GM23338 (cell line): ENCODE results near the gene EGFR. TPM values are rescaled to one million over a fixed set of nuclear protein-coding genes. Genes with fewer than 3 reads are reported as not detected.

Source experiments
- ATAC-seq: fragments of 200-7000 bp; cut with Tn5 transposase; 3 replicates; pipeline ENCODE4 v1.9.1; 2020
- DNase-seq: peaks from one replicate; pipeline ENCODE4 v3.0.0-alpha.2; 2015; ENCODE audit warnings: low spot score
- H2AFZ ChIP-seq: fragments of 200-600 bp; sonication (generic); 2 replicates; pipeline ENCODE4 v1.8.0; 2016; ENCODE audit warnings: antibody characterized with exemption, mild to moderate bottlenecking, moderate library complexity
- H3F3A ChIP-seq: fragments of 200-600 bp; sonication (generic); replicated peaks from 2 replicates; pipeline ENCODE4 v1.8.0; 2017; ENCODE audit warnings: antibody characterized with exemption, mixed run types, low read depth
- H3K27ac ChIP-seq: fragments of 200-600 bp; sonication (generic); 2 replicates; pipeline ENCODE4 v1.6.1; 2016; ENCODE audit warnings: low read depth
- H3K27me3 ChIP-seq: fragments of 200-600 bp; sonication (generic); 2 replicates; pipeline ENCODE4 v1.8.0; 2016; ENCODE audit warnings: mild to moderate bottlenecking, mixed run types, moderate library complexity; ENCODE audit not compliant: insufficient read depth
- H3K36me3 ChIP-seq: fragments of 200-600 bp; sonication (generic); 2 replicates; pipeline ENCODE4 v1.8.0; 2016; ENCODE audit warnings: mild to moderate bottlenecking; ENCODE audit not compliant: insufficient read depth
- H3K4me1 ChIP-seq: fragments of 200-600 bp; sonication (generic); 2 replicates; pipeline ENCODE4 v1.8.0; 2016; ENCODE audit warnings: mild to moderate bottlenecking, moderate library complexity; ENCODE audit not compliant: insufficient read depth
- H3K4me2 ChIP-seq: fragments of 200-600 bp; sonication (generic); 2 replicates; pipeline ENCODE4 v1.7.1; 2017; ENCODE audit warnings: mixed run types
- H3K4me3 ChIP-seq: fragments of 200-600 bp; sonication (generic); 2 replicates; pipeline ENCODE4 v1.6.1; 2016; ENCODE audit warnings: mixed run types
- H3K79me2 ChIP-seq: fragments of 200-600 bp; sonication (generic); replicated peaks from 2 replicates; pipeline ENCODE4 v1.8.0; 2017; ENCODE audit warnings: mild to moderate bottlenecking; ENCODE audit not compliant: insufficient read depth
- H3K9me2 ChIP-seq: fragments of 200-600 bp; sonication (generic); 2 replicates; pipeline ENCODE4 v1.8.0; 2017; ENCODE audit not compliant: insufficient read depth
- H4K20me1 ChIP-seq: fragments of 200-600 bp; sonication (generic); replicated peaks from 2 replicates; pipeline ENCODE4 v1.8.0; 2017; ENCODE audit warnings: mild to moderate bottlenecking; ENCODE audit not compliant: insufficient read depth
- H3K27ac Mint-ChIP-seq: 2 replicates; pipeline ENCODE4 v1.8.0; 2020; ENCODE audit warnings: inconsistent platforms, mild to moderate bottlenecking, moderate library complexity, mixed read lengths
- H3K27me3 Mint-ChIP-seq: 3 replicates; pipeline ENCODE4 v1.8.0; 2022; ENCODE audit warnings: low read depth, mild to moderate bottlenecking, moderate library complexity, mixed read lengths, inconsistent platforms; ENCODE audit not compliant: insufficient read depth, poor library complexity
- H3K36me3 Mint-ChIP-seq: 3 replicates; pipeline ENCODE4 v1.8.0; 2021; ENCODE audit warnings: low read depth, mild to moderate bottlenecking, inconsistent platforms, moderate library complexity, mixed read lengths
- H3K4me1 Mint-ChIP-seq: 3 replicates; pipeline ENCODE4 v1.8.0; 2020; ENCODE audit warnings: mild to moderate bottlenecking, inconsistent platforms, mixed read lengths
- H3K4me3 Mint-ChIP-seq: 3 replicates; pipeline ENCODE4 v1.8.0; 2021; ENCODE audit warnings: moderate library complexity, mild to moderate bottlenecking, inconsistent platforms, mixed read lengths
- H3K9me3 Mint-ChIP-seq: 3 replicates; pipeline ENCODE4 v1.8.0; 2020; ENCODE audit warnings: moderate library complexity, mild to moderate bottlenecking, inconsistent platforms, mixed read lengths
- CREB1 ChIP-seq: fragments of 250-450 bp; sonication (Bioruptor Pico); IDR thresholded peaks from 2 replicates; pipeline ENCODE4 v1.5.0; 2020; ENCODE audit warnings: low read depth, mild to moderate bottlenecking, moderate library complexity
- CTCF ChIP-seq, 2 experiments: fragments of 200-600 bp in 1 of 2; sonication (generic) in 1 of 2; conservative IDR thresholded peaks; 2 replicates each; pipeline versions ENCODE4 v1.5.1 to v1.6.1; 2016 to 2017; ENCODE audit warnings: antibody characterized with exemption in 2 of 2, low read depth in 2 of 2, mild to moderate bottlenecking in 2 of 2, moderate library complexity in 1 of 2
- ETS1 ChIP-seq: IDR thresholded peaks from 2 replicates; pipeline ENCODE4 v1.6.1; 2016; ENCODE audit warnings: antibody characterized with exemption
- EZH2 ChIP-seq: fragments of 200-600 bp; sonication (generic); IDR thresholded peaks from one replicate; pipeline ENCODE4 v1.8.0; 2017; ENCODE audit warnings: antibody characterized with exemption, mild to moderate bottlenecking, low read depth; ENCODE audit not compliant: unreplicated experiment
- EZH2phosphoT487 ChIP-seq: fragments of 200-600 bp; sonication (generic); IDR thresholded peaks from one replicate; pipeline ENCODE4 v1.8.1; 2018; ENCODE audit warnings: antibody characterized with exemption; ENCODE audit not compliant: unreplicated experiment
- NANOG ChIP-seq: IDR thresholded peaks from 2 replicates; pipeline ENCODE4 v1.6.1; 2016; ENCODE audit warnings: antibody characterized with exemption, borderline replicate concordance
- POLR2AphosphoS5 ChIP-seq: IDR thresholded peaks from 2 replicates; pipeline ENCODE4 v1.6.1; 2016; ENCODE audit warnings: antibody characterized with exemption, low read depth
- REST ChIP-seq: IDR thresholded peaks from one replicate; pipeline ENCODE4 v1.6.1; 2018; ENCODE audit warnings: antibody characterized with exemption; ENCODE audit not compliant: unreplicated experiment
- STAT1 ChIP-seq: IDR thresholded peaks from one replicate; pipeline ENCODE4 v1.6.1; 2016; ENCODE audit warnings: antibody characterized with exemption; ENCODE audit not compliant: unreplicated experiment
- ZNF114 ChIP-seq: fragments of 250-450 bp; sonication (Bioruptor Pico); IDR thresholded peaks from 2 replicates; pipeline ENCODE4 v1.5.0; 2020; ENCODE audit warnings: mild to moderate bottlenecking, moderate library complexity
- ZNF331 ChIP-seq: fragments of 250-450 bp; sonication (Bioruptor Pico); IDR thresholded peaks from 2 replicates; pipeline ENCODE4 v1.5.0; 2020; ENCODE audit warnings: low read depth, mild to moderate bottlenecking, moderate library complexity
- polyA plus RNA-seq: library from polyadenylated mRNA; unstranded; fragments of >200 nt; fragmentation: Nextera tagmentation; extraction: Ambion mirVana; gene quantifications from 2 replicates; pipeline ENCODE4 v1.2.1, GENCODE V29; 2016
- total RNA-seq: library from RNA; depleted of rRNA; stranded (reverse); fragments of >200 nt; shearing (Covaris generic); gene quantifications from 2 replicates; pipeline ENCODE4 v1.2.3, GENCODE V29; 2014

EGFR gene
- total and polyA plus RNA-seq, 2 experiments from 2014 or later: 1.5 to 4.5 TPM

GRCh38 chr7:55101359-55101758, 82.5 kb downstream of the EGFR start (continued):
- TF ChIP-seq REST (no peak), ZNF331 (no peak), CREB1 (no peak), POLR2AphosphoS5 (no peak), STAT1 (no peak), NANOG (no peak)

GRCh38 chr7:55104123-55104522, 85.3 kb downstream of the EGFR start:
- no peaks in the 10 kb centered on the region for H3K79me2 ChIP-seq
- H3K4me1 Mint-ChIP-seq: peaks cover 38% of the 10 kb centered on the region
- H3K4me1 ChIP-seq: peaks cover 25% of the 10 kb centered on the region
- H3K9me2 ChIP-seq: 0 out of 2 replicates have a peak, but pooled peaks cover 5% of the 10 kb centered on the region
- no peak overlapping the region for H3K4me3 ChIP-seq
- no peak overlapping the region for H3K27ac Mint-ChIP-seq
- H2AFZ ChIP-seq: no peak overlapping the region
- DNase-seq (no peak), ATAC-seq (peak; percentile 37; the same call in 2 of the 3 replicates)
- no peak overlapping the region for H3K27ac ChIP-seq
- no peaks in the 10 kb centered on the region for H4K20me1 ChIP-seq
- H3K9me3 Mint-ChIP-seq: no peaks in the 10 kb centered on the region
- no peaks in the 10 kb centered on the region for H3K27me3 ChIP-seq
- H3K36me3 ChIP-seq: no peaks in the 10 kb centered on the region
- no peaks in the 10 kb centered on the region for H3K36me3 Mint-ChIP-seq
- H3K4me3 Mint-ChIP-seq: no peak overlapping the region
- H3F3A ChIP-seq: no peaks in the 10 kb centered on the region
- H3K27me3 Mint-ChIP-seq: peaks cover 4% of the 10 kb centered on the region
- no peak overlapping the region for H3K4me2 ChIP-seq
- no peak for TF ChIP-seq ETS1
- no peak for TF ChIP-seq ZNF114 (CRISPR knock-in tag)
- no peak for TF ChIP-seq POLR2AphosphoS5
- TF ChIP-seq STAT1: no peak
- no peak for TF ChIP-seq CTCF (conservative IDR thresholded peaks at IDR 0.05; ENCODE audit: low read depth in 2 of 2)
- TF ChIP-seq REST: no peak
- TF ChIP-seq NANOG: no peak
- no peak for TF ChIP-seq EZH2
- TF ChIP-seq ZNF331: no peak
- no peak for TF ChIP-seq CREB1
- TF ChIP-seq EZH2phosphoT487: no peak
